Loucy (cell line): Measurements from ENCODE around the gene FGGY.

Source experiments
- H2AFZ ChIP-seq: fragments of 200-600 bp; sonication (generic); 2 replicates; pipeline ENCODE4 v1.6.0; 2016; ENCODE audit warnings: antibody characterized with exemption, mild to moderate bottlenecking, low read length, moderate library complexity
- H3F3A ChIP-seq: fragments of 200-600 bp; 2 replicates; pipeline ENCODE4 v1.6.0; 2016; ENCODE audit warnings: antibody characterized with exemption, low read depth, mild to moderate bottlenecking
- H3K27me3 ChIP-seq: fragments of 200-600 bp; sonication (generic); 2 replicates; pipeline ENCODE4 v1.6.1; 2014; ENCODE audit warnings: low read length, mild to moderate bottlenecking; ENCODE audit not compliant: insufficient read depth, poor library complexity, severe bottlenecking
- H3K36me3 ChIP-seq: fragments of 200-600 bp; sonication (generic); 2 replicates; pipeline ENCODE4 v1.6.1; 2016; ENCODE audit warnings: low read length; ENCODE audit not compliant: insufficient read depth
- H3K4me1 ChIP-seq: fragments of 200-600 bp; sonication (generic); 2 replicates; pipeline ENCODE4 v1.5.1; 2014; ENCODE audit warnings: low read length, mild to moderate bottlenecking; ENCODE audit not compliant: insufficient read depth, poor library complexity, severe bottlenecking
- H3K4me2 ChIP-seq: fragments of 200-600 bp; sonication (generic); 2 replicates; pipeline ENCODE4 v1.6.0; 2014; ENCODE audit warnings: antibody characterized with exemption, low read length, low read depth, mild to moderate bottlenecking; ENCODE audit not compliant: poor library complexity, severe bottlenecking
- H3K4me3 ChIP-seq: fragments of 200-600 bp; sonication (generic); 2 replicates; pipeline ENCODE4 v1.5.1; 2014; ENCODE audit warnings: low read length, mild to moderate bottlenecking, mixed read lengths; ENCODE audit not compliant: poor library complexity, severe bottlenecking
- H3K79me2 ChIP-seq: fragments of 200-600 bp; sonication (generic); 2 replicates; pipeline ENCODE4 v1.6.1; 2014; ENCODE audit warnings: low read length; ENCODE audit not compliant: insufficient read depth
- H3K9ac ChIP-seq: fragments of 200-600 bp; sonication (generic); 2 replicates; pipeline ENCODE4 v1.6.0; 2014; ENCODE audit warnings: mild to moderate bottlenecking, low read depth, low read length, moderate library complexity; ENCODE audit not compliant: poor library complexity, severe bottlenecking
- H3K9me2 ChIP-seq: fragments of 200-600 bp; sonication (generic); replicated peaks from 2 replicates; pipeline ENCODE4 v1.6.1; 2016; ENCODE audit warnings: low read depth, low read length, mixed read lengths
- H3K9me3 ChIP-seq: fragments of 200-600 bp; sonication (generic); 2 replicates; pipeline ENCODE4 v1.6.1; 2014; ENCODE audit warnings: mild to moderate bottlenecking, antibody characterized with exemption, low read length, low read depth; ENCODE audit not compliant: insufficient read depth
- H4K20me1 ChIP-seq: fragments of 200-600 bp; sonication (generic); 2 replicates; pipeline ENCODE4 v1.6.0; 2014; ENCODE audit warnings: antibody characterized with exemption, low read length, mild to moderate bottlenecking; ENCODE audit not compliant: insufficient read depth, poor library complexity, severe bottlenecking
- EZH2phosphoT487 ChIP-seq: fragments of 200-600 bp; IDR thresholded peaks from 2 replicates; pipeline ENCODE4 v1.6.1; 2018; ENCODE audit warnings: antibody characterized with exemption, mild to moderate bottlenecking, moderate library complexity, borderline replicate concordance
- TF ChIP-seq, protein P1 (sequence below): fragments of 200-600 bp; sonication (generic); conservative IDR thresholded peaks from 2 replicates; pipeline ENCODE4 v1.5.1; 2014; ENCODE audit warnings: mild to moderate bottlenecking, antibody characterized with exemption, low read length

FGGY gene

DNA sequence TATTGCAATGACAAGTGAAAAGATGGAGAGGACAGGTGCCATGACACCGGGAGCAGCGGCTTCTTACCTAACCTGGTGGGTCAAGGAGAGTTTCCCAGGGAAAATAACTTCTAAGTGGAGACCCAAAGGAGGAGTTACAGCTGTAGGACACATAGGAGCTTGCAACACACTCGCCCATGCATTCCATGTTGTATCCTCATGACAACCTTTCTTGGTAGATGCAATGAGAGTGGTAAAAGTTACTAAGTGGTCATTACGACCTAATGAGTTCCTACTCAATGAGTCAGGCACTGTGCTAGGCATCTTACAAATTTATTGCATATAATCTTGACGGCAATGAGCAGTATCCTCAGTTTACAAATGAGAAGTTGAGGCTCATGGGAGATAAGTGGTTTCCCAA, 398.4 kb downstream of the FGGY start:
- no peaks in the 10 kb centered on the region for H3K27me3 ChIP-seq
- H2AFZ ChIP-seq = no peak overlapping the region
- no peaks in the 10 kb centered on the region for H3K9me2 ChIP-seq
- no peak for TF ChIP-seq EZH2phosphoT487
- TF ChIP-seq, protein P1, sequence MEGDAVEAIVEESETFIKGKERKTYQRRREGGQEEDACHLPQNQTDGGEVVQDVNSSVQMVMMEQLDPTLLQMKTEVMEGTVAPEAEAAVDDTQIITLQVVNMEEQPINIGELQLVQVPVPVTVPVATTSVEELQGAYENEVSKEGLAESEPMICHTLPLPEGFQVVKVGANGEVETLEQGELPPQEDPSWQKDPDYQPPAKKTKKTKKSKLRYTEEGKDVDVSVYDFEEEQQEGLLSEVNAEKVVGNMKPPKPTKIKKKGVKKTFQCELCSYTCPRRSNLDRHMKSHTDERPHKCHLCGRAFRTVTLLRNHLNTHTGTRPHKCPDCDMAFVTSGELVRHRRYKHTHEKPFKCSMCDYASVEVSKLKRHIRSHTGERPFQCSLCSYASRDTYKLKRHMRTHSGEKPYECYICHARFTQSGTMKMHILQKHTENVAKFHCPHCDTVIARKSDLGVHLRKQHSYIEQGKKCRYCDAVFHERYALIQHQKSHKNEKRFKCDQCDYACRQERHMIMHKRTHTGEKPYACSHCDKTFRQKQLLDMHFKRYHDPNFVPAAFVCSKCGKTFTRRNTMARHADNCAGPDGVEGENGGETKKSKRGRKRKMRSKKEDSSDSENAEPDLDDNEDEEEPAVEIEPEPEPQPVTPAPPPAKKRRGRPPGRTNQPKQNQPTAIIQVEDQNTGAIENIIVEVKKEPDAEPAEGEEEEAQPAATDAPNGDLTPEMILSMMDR = no peak
- no peaks in the 10 kb centered on the region for H4K20me1 ChIP-seq
- no peaks in the 10 kb centered on the region for H3K36me3 ChIP-seq
- peaks cover 13% of the 10 kb centered on the region for H3K4me1 ChIP-seq
- no peak overlapping the region for H3K9ac ChIP-seq
- H3K4me2 ChIP-seq = no peak overlapping the region
- no peak overlapping the region for H3K4me3 ChIP-seq
- H3K79me2 ChIP-seq = no peaks in the 10 kb centered on the region
- no peaks in the 10 kb centered on the region for H3K9me3 ChIP-seq
- H3F3A ChIP-seq = no peaks in the 10 kb centered on the region

- Histone ChIP-seq H3K4me2 (peak overlapping the region; percentile 54), H3K4me1 (peaks cover 13% of the 10 kb centered on the region), H2AFZ (peak overlapping the region; percentile 63; the same call in 1 of the 2 replicates), H3K9me2 (no peaks in the 10 kb centered on the region), H3K9me3 (no peaks in the 10 kb centered on the region), H3K4me3 (peak overlapping the region; percentile 41), H3F3A (no peaks in the 10 kb centered on the region), H4K20me1 (no peaks in the 10 kb centered on the region), H3K9ac (no peak overlapping the region), H3K27me3 (no peaks in the 10 kb centered on the region), H3K36me3 (no peaks in the 10 kb centered on the region), H3K79me2 (no peaks in the 10 kb centered on the region)
- TF ChIP-seq, protein P1 = no peak
- TF ChIP-seq EZH2phosphoT487 = no peak
These were observed 399.7 kb downstream of the FGGY start for GRCh38 chr1:59696421-59697115.

GRCh38 chr1:59697150-59697800, 400.4 kb downstream of the FGGY start:
- no peak for TF ChIP-seq EZH2phosphoT487
- TF ChIP-seq, protein P1 = no peak
- peak overlapping the region; percentile 63 for H2AFZ ChIP-seq
- peaks cover 13% of the 10 kb centered on the region for H3K4me1 ChIP-seq
- no peaks in the 10 kb centered on the region for H3K27me3 ChIP-seq
- no peaks in the 10 kb centered on the region for H3F3A ChIP-seq
- peak overlapping the region; percentile 55 for H3K9ac ChIP-seq
- peak overlapping the region; percentile 41 for H3K4me3 ChIP-seq
- no peaks in the 10 kb centered on the region for H3K79me2 ChIP-seq
- no peaks in the 10 kb centered on the region for H3K9me2 ChIP-seq
- peak overlapping the region; percentile 54 for H3K4me2 ChIP-seq
- no peaks in the 10 kb centered on the region for H4K20me1 ChIP-seq
- H3K9me3 ChIP-seq = no peaks in the 10 kb centered on the region
- no peaks in the 10 kb centered on the region for H3K36me3 ChIP-seq
